Measurements from ENCODE around the gene FADS2. TPM values are rescaled to one million over a fixed set of nuclear protein-coding genes. Genes with fewer than 3 reads are reported as not detected.

Gene FADS2
- total and polyA plus RNA-seq, 9 of the 15 experiments (the other 6 are each of a cell fraction or from before 2014, with no cell fraction given) = 2.9 to 42.8 (median 16.2) TPM

GRCh38 chr11:61869708-61870451, 41.8 kb downstream of the FADS2 start (continued):
- TF ChIP-seq ZNF41 (CRISPR knock-in tag; conservative IDR thresholded peaks at IDR 0.05) (peak; percentile 75; the same call in 1 of the 2 replicates), PCBP1 (IDR thresholded peaks at IDR 0.05; ENCODE audit: low read depth, low read length, poor library complexity, severe bottlenecking) (no peak), FOXK1 (CRISPR knock-in tag; IDR thresholded peaks at IDR 0.05; ENCODE audit: borderline replicate concordance) (no peak), ZNF780A (CRISPR knock-in tag; IDR thresholded peaks at IDR 0.05) (no peak), DDX20 (tag; IDR thresholded peaks at IDR 0.05; ENCODE audit: low read depth) (no peak), MAX (CRISPR knock-in tag; IDR thresholded peaks at IDR 0.05) (peak; percentile 44), NONO (IDR thresholded peaks at IDR 0.05; ENCODE audit: low read depth in 2 of 2, low read length in 1 of 2) (no peak), U2AF2 (optimal IDR thresholded peaks at IDR 0.05; ENCODE audit: low read depth, low read length) (no peak), CBX5 (IDR thresholded peaks at IDR 0.05; ENCODE audit: borderline replicate concordance, low read depth) (0 out of 2 replicates have a peak, but pooled peaks have one; percentile 56), ZBTB5 (IDR thresholded peaks at IDR 0.05) (no peak), SP2 (IDR thresholded peaks at IDR 0.05; ENCODE audit: extremely low read depth, low read depth, low read length, poor library complexity, severe bottlenecking) (no peak), POLR2AphosphoS2 (IDR thresholded peaks at IDR 0.05; ENCODE audit: low read length) (no peak), NFE2L1 (tag; IDR thresholded peaks at IDR 0.05; ENCODE audit: borderline replicate concordance, low read depth) (no peak), E2F6 (IDR thresholded peaks at IDR 0.05; ENCODE audit: borderline replicate concordance in 1 of 2, extremely low read depth in 1 of 2, insufficient read depth in 1 of 2, insufficient read length in 1 of 2, low read depth in 1 of 2, low read length in 1 of 2, poor library complexity in 1 of 2, severe bottlenecking in 1 of 2) (peak; percentile 26 to 31), ZNF609 (CRISPR knock-in tag; IDR thresholded peaks at IDR 0.05; ENCODE audit: borderline replicate concordance) (no peak), ZNF121 (CRISPR knock-in tag; conservative IDR thresholded peaks at IDR 0.05) (no peak)
